SK-N-SH (cell line): ENCODE results near the gene SLC8A2.

Source experiments
- CTCF ChIP-seq: fragments of 200-600 bp; sonication (generic); IDR thresholded peaks from 2 replicates; pipeline ENCODE4 v1.6.1; 2017; ENCODE audit warnings: antibody characterized with exemption, mild to moderate bottlenecking, moderate library complexity
- EZH2phosphoT487 ChIP-seq: fragments of 200-600 bp; sonication (generic); IDR thresholded peaks from 2 replicates; pipeline ENCODE4 v1.6.1; 2017; ENCODE audit warnings: low read depth, mixed run types, mild to moderate bottlenecking, antibody characterized with exemption, moderate library complexity, borderline replicate concordance
- RAD21 ChIP-seq: IDR thresholded peaks from 2 replicates; pipeline ENCODE4 v1.6.1; 2012; ENCODE audit warnings: mild to moderate bottlenecking, low read length
- REST ChIP-seq: IDR thresholded peaks from 2 replicates; pipeline ENCODE4 v1.6.1; 2012; ENCODE audit warnings: mild to moderate bottlenecking, low read depth, low read length, moderate library complexity
- SMC3 ChIP-seq: IDR thresholded peaks from 2 replicates; pipeline ENCODE4 v1.6.1; 2012; ENCODE audit warnings: low read depth, low read length, improper control_type of control experiment
- TAF1 ChIP-seq: IDR thresholded peaks from 2 replicates; pipeline ENCODE4 v1.6.1; 2012; ENCODE audit warnings: low read depth, mild to moderate bottlenecking, low read length, moderate library complexity, borderline replicate concordance

- TF ChIP-seq RAD21 (no peak), CTCF (no peak), EZH2phosphoT487 (no peak), REST (no peak), SMC3 (no peak), TAF1 (no peak)
Observed at GRCh38 chr19:47428177-47428894, 43.4 kb downstream of the SLC8A2 start.
